Type B pancreatic cell (in vitro differentiated cells): ENCODE results near the gene TPI1. TPM values are rescaled to one million over a fixed set of nuclear protein-coding genes. Genes with fewer than 3 reads are reported as not detected.
A peak's percentile ranks its signal among the peaks of the same experiment; 100 is the strongest.

Experiments
- DNase-seq: peaks from one replicate; pipeline ENCODE4 v3.0.0; 2021; ENCODE audit warnings: mixed read lengths; ENCODE audit not compliant: unreplicated experiment; ENCODE audit errors: extremely low spot score
- H3K27ac Mint-ChIP-seq: 2 replicates; pipeline ENCODE4 v1.8.0; 2021; ENCODE audit warnings: mild to moderate bottlenecking, mixed read lengths
- H3K27me3 Mint-ChIP-seq: 2 replicates; pipeline ENCODE4 v1.8.0; 2021; ENCODE audit warnings: mixed read lengths
- H3K36me3 Mint-ChIP-seq: 2 replicates; pipeline ENCODE4 v1.8.0; 2021; ENCODE audit warnings: mixed read lengths
- H3K4me1 Mint-ChIP-seq: one replicate; pipeline ENCODE4 v1.8.0; 2021; ENCODE audit warnings: mixed read lengths; ENCODE audit not compliant: unreplicated experiment
- H3K4me3 Mint-ChIP-seq: 2 replicates; pipeline ENCODE4 v1.8.0; 2021; ENCODE audit warnings: mild to moderate bottlenecking, mixed read lengths
- H3K9me3 Mint-ChIP-seq: 2 replicates; pipeline ENCODE4 v1.8.0; 2021; ENCODE audit warnings: mixed read lengths
- CTCF ChIP-seq: fragments of 200-600 bp; sonication (generic); conservative IDR thresholded peaks from 2 replicates; pipeline ENCODE4 v1.5.0; 2021; ENCODE audit warnings: antibody characterized with exemption, mild to moderate bottlenecking
- total RNA-seq: library from RNA; stranded (reverse); gene quantifications from 2 replicates; pipeline ENCODE4 v1.2.1, GENCODE V29; 2021; ENCODE audit warnings: low replicate concordance

Gene TPI1
- total RNA-seq, 1 donor from 2014 or later: 565 TPM

- H3K27ac Mint-ChIP-seq: no peak overlapping the region
- peaks cover 32% of the 10 kb centered on the region for H3K36me3 Mint-ChIP-seq
- no peak overlapping the region for H3K4me3 Mint-ChIP-seq
- no peak for DNase-seq
- peaks cover 4% of the 10 kb centered on the region for H3K4me1 Mint-ChIP-seq
- H3K9me3 Mint-ChIP-seq: no peaks in the 10 kb centered on the region
- no peak for TF ChIP-seq CTCF
- peaks cover 2% of the 10 kb centered on the region for H3K27me3 Mint-ChIP-seq
Measured at GRCh38 chr12:6846316-6846869, 20.9 kb upstream of the TPI1 start.

GRCh38 chr12:6847676-6848075, 19.7 kb upstream of the TPI1 start:
- no peak for TF ChIP-seq CTCF
- peak overlapping the region; percentile 8 for H3K4me3 Mint-ChIP-seq
- peaks cover 2% of the 10 kb centered on the region for H3K27me3 Mint-ChIP-seq
- no peak for DNase-seq
- peaks cover 4% of the 10 kb centered on the region for H3K4me1 Mint-ChIP-seq
- H3K36me3 Mint-ChIP-seq: peaks cover 28% of the 10 kb centered on the region
- H3K9me3 Mint-ChIP-seq: no peaks in the 10 kb centered on the region
- no peak overlapping the region for H3K27ac Mint-ChIP-seq

GRCh38 chr12:6849427-6849826, 17.9 kb upstream of the TPI1 start:
- no peak for TF ChIP-seq CTCF
- DNase-seq: no peak
- Mint-ChIP-seq H3K4me1 (peaks cover 12% of the 10 kb centered on the region), H3K9me3 (no peaks in the 10 kb centered on the region), H3K27ac (peak overlapping the region; percentile 22), H3K27me3 (peaks cover 2% of the 10 kb centered on the region), H3K36me3 (peaks cover 27% of the 10 kb centered on the region), H3K4me3 (peak overlapping the region; percentile 94)

GRCh38 chr12:6849976-6850560, 17.3 kb upstream of the TPI1 start:
- H3K4me1 Mint-ChIP-seq: peaks cover 12% of the 10 kb centered on the region

GRCh38 chr12:6850796-6851152, 16.6 kb upstream of the TPI1 start:
- no peaks in the 10 kb centered on the region for H3K9me3 Mint-ChIP-seq
- no peak for TF ChIP-seq CTCF
- peaks cover 12% of the 10 kb centered on the region for H3K4me1 Mint-ChIP-seq
- peaks cover 22% of the 10 kb centered on the region for H3K36me3 Mint-ChIP-seq
- DNase-seq: no peak
- H3K27ac Mint-ChIP-seq: peak overlapping the region; percentile 98
- H3K4me3 Mint-ChIP-seq: peak overlapping the region; percentile 94
- peaks cover 2% of the 10 kb centered on the region for H3K27me3 Mint-ChIP-seq

More at GRCh38 chr12:6849976-6850560, 17.3 kb upstream of the TPI1 start:
- Mint-ChIP-seq H3K27me3 (peaks cover 2% of the 10 kb centered on the region), H3K36me3 (peaks cover 21% of the 10 kb centered on the region), H3K27ac (peak overlapping the region; percentile 98), H3K4me3 (peak overlapping the region; percentile 94), H3K9me3 (no peaks in the 10 kb centered on the region)
- no peak for DNase-seq
- TF ChIP-seq CTCF: no peak
